Gastrocnemius medialis (tissue), 4 donors: ENCODE results near the gene TMEFF1. TPM values are rescaled to one million over a fixed set of nuclear protein-coding genes. Genes with fewer than 3 reads are reported as not detected.

Experiments used
- ATAC-seq, 2 donors: fragments of 150-250 bp; one replicate each; pipeline ENCODE4 v1.9.1; 2016
- DNase-seq, 2 donors: peaks; one replicate each; pipeline ENCODE4 v3.0.0-alpha.2; 2019
- H3K27ac ChIP-seq, 4 donors: fragments of 200-600 bp; sonication (generic); 1 replicate in 1 of 4; 2 replicates in 3 of 4; pipeline ENCODE4 v1.5.1; 2016 to 2018; ENCODE audit warnings: mild to moderate bottlenecking in 2 of 4, moderate library complexity in 1 of 4
- H3K27me3 ChIP-seq, 3 donors: fragments of 200-600 bp; sonication (generic) in 2 of 3; 1 replicate in 1 of 3; 2 replicates in 2 of 3; pipeline versions ENCODE4 v1.5.1 to v1.6.0; 2016 to 2019; ENCODE audit warnings: mild to moderate bottlenecking in 1 of 3, moderate library complexity in 1 of 3
- H3K36me3 ChIP-seq, 2 donors: fragments of 200-600 bp; sonication (generic) in 1 of 2; one replicate each; pipeline ENCODE4 v1.5.1; 2017 to 2018
- H3K4me1 ChIP-seq, 2 donors: fragments of 200-600 bp; sonication (generic) in 1 of 2; one replicate each; pipeline ENCODE4 v1.5.1; 2016 to 2017; ENCODE audit warnings: mild to moderate bottlenecking in 2 of 2
- H3K4me3 ChIP-seq, 4 donors: fragments of 200-600 bp; sonication (generic) in 3 of 4; 1 replicate in 1 of 4; 2 replicates in 3 of 4; pipeline ENCODE4 v1.5.1; 2016 to 2019; ENCODE audit warnings: mild to moderate bottlenecking in 2 of 4
- H3K9me3 ChIP-seq, 3 donors: fragments of 200-600 bp; sonication (generic) in 2 of 3; 1 replicate in 1 of 3; 2 replicates in 2 of 3; pipeline ENCODE4 v1.5.1; 2016 to 2019
- CTCF ChIP-seq, 5 experiments: fragments of 450-650 bp in 3 of 5; fragments of 200-600 bp in 2 of 5; sonication (generic) in 2 of 5; IDR thresholded peaks in 4 of 5; conservative IDR thresholded peaks in 1 of 5; 1 replicate in 4 of 5; 2 replicates in 1 of 5; pipeline ENCODE4 v1.5.1; 2016 to 2019; ENCODE audit warnings: antibody characterized with exemption in 5 of 5, mild to moderate bottlenecking in 3 of 5, moderate library complexity in 3 of 5
- POLR2A ChIP-seq, 2 donors: fragments of 450-650 bp; IDR thresholded peaks; one replicate each; pipeline ENCODE4 v1.6.1; 2017; ENCODE audit warnings: antibody characterized with exemption in 2 of 2, mild to moderate bottlenecking in 2 of 2, moderate library complexity in 2 of 2
- in situ Hi-C, 4 donors: fragments of 200-750 bp; cut with MboI; loops; one replicate each; pipeline versions ENCODE4 v1.15.0 to v1.8.0; 2017; ENCODE audit warnings: low sequenced_read_pairs in 4 of 4
- intact Hi-C: fragments of 100-400 bp; cut with DNase I; formaldehyde crosslinking; loops from one replicate; pipeline ENCODE4 v1.15.1; 2023; ENCODE audit warnings: low total_unique reads
- total RNA-seq, 4 donors: library from RNA; depleted of rRNA; stranded (reverse); fragments of >200 nt; gene quantifications; one replicate each; pipeline versions ENCODE4 v1.1.0 to v1.2.3, GENCODE V29; 2016

TMEFF1 gene
- not detected for total RNA-seq

- no peaks in the 10 kb centered on the region for H3K27me3 ChIP-seq
- ATAC-seq: peak; percentile 69 to 71
- peaks cover 13% of the 10 kb centered on the region in 2 donors for H3K4me1 ChIP-seq
- H3K36me3 ChIP-seq: no peaks in the 10 kb centered on the region
- in situ Hi-C loops: no loop called here
- intact Hi-C loops: no loop called here
- DNase-seq: peak in 1 of 2 donors; percentile 5
- H3K9me3 ChIP-seq: no peaks in the 10 kb centered on the region
- TF ChIP-seq CTCF (IDR thresholded peaks at IDR 0.05 in 4 of 5, conservative IDR thresholded peaks at IDR 0.05 in 1 of 5) (peak in 2 of 5 experiments; percentile 21 to 36), POLR2A (IDR thresholded peaks at IDR 0.05) (no peak)
- peak within 1 kb of the TSS; percentile 66 to 91 (median 75) for H3K4me3 ChIP-seq
- H3K27ac ChIP-seq: no peak within 1 kb of the TSS
These were observed at the start of gene TMEFF1 for GRCh38 chr9:100472788-100473275. TMEFF1 (plus strand) TSS chr9:100473149; CDS start chr9:100473545, 396 bp downstream.

GRCh38 chr9:100425758-100426157 is 47.2 kb upstream of the TMEFF1 start:
- Histone ChIP-seq H3K9me3 (no peaks in the 10 kb centered on the region), H3K27me3 (no peaks in the 10 kb centered on the region), H3K27ac (peak overlapping the region; percentile 80 to 90 (median 85)), H3K36me3 (no peaks in the 10 kb centered on the region), H3K4me1 (peaks cover 26 to 32% of the 10 kb centered on the region in 2 donors), H3K4me3 (no peak overlapping the region)
- ATAC-seq (no peak), DNase-seq (no peak)
- intact Hi-C loops (loop anchor here (1.0 to 10.0 kb wide), 8 partner anchors 42 to 1061 kb away; partner anchors contain the start of genes MRPL50, NR4A3, TEX10 and ZNF189), in situ Hi-C loops (loop anchor here in 1 of 4 donors (25.0 kb wide), 1 partner anchor 162 kb away; the partner anchor contains the start of gene CAVIN4)
- no peak for TF ChIP-seq POLR2A (IDR thresholded peaks at IDR 0.05)
- no peak for TF ChIP-seq CTCF (IDR thresholded peaks at IDR 0.05 in 4 of 5, conservative IDR thresholded peaks at IDR 0.05 in 1 of 5)

- H3K36me3 ChIP-seq: no peaks in the 10 kb centered on the region
- DNase-seq: no peak
- peaks cover 26 to 32% of the 10 kb centered on the region in 2 donors for H3K4me1 ChIP-seq
- TF ChIP-seq CTCF (IDR thresholded peaks at IDR 0.05 in 4 of 5, conservative IDR thresholded peaks at IDR 0.05 in 1 of 5) (no peak), POLR2A (IDR thresholded peaks at IDR 0.05) (no peak)
- ATAC-seq: no peak
- no peaks in the 10 kb centered on the region for H3K9me3 ChIP-seq
- in situ Hi-C loops (loop anchor here in 1 of 4 donors (25.0 kb wide), 1 partner anchor 161 kb away; the partner anchor contains the start of gene CAVIN4), intact Hi-C loops (loop anchor here (1.0 to 10.0 kb wide), 8 partner anchors 41 to 1061 kb away; partner anchors contain the start of genes MRPL50, NR4A3, TEX10 and ZNF189)
- peak overlapping the region; percentile 80 to 90 (median 85) for H3K27ac ChIP-seq
- H3K27me3 ChIP-seq: no peaks in the 10 kb centered on the region
- peak overlapping the region; percentile 67 to 88 (median 76) for H3K4me3 ChIP-seq
These were observed 46.8 kb upstream of the TMEFF1 start for GRCh38 chr9:100426189-100426529.

- intact Hi-C loops: loop anchor here (1.0 to 10.0 kb wide), 9 partner anchors 14 to 1062 kb away; partner anchors contain the start of genes MRPL50, NR4A3, TEX10 and ZNF189
- no peaks in the 10 kb centered on the region for H3K9me3 ChIP-seq
- TF ChIP-seq CTCF (IDR thresholded peaks at IDR 0.05 in 4 of 5, conservative IDR thresholded peaks at IDR 0.05 in 1 of 5) (peak; percentile 25 to 45 (median 41)), POLR2A (IDR thresholded peaks at IDR 0.05) (peak in 1 of 2 donors; percentile 4)
- DNase-seq (peak; percentile 25 to 61), ATAC-seq (peak; percentile 74 to 77)
- no peaks in the 10 kb centered on the region for H3K36me3 ChIP-seq
- peak within 1 kb of the TSS; percentile 67 to 88 (median 80) for H3K4me3 ChIP-seq
- in situ Hi-C loops: loop anchor here in 1 of 4 donors (25.0 kb wide), 1 partner anchor 161 kb away; the partner anchor contains the start of gene CAVIN4
- H3K27me3 ChIP-seq: no peaks in the 10 kb centered on the region
- H3K4me1 ChIP-seq: peaks cover 26 to 32% of the 10 kb centered on the region in 2 donors
- H3K27ac ChIP-seq: peak within 1 kb of the TSS; percentile 80 to 90 (median 85)
These were observed 46.2 kb upstream of the TMEFF1 start, which contains the start of gene MSANTD3 for GRCh38 chr9:100426530-100427365. MSANTD3 (plus strand) TSS chr9:100427143; CDS start chr9:100441939, 14,796 bp downstream.
